ENCODE data around the gene CFAP58. TPM values are rescaled to one million over a fixed set of nuclear protein-coding genes. Genes with fewer than 3 reads are reported as not detected.

The CFAP58 gene
- total and polyA plus RNA-seq, 2 of the 13 experiments (the other 11 are each of a cell fraction or from before 2014, with no cell fraction given): 0.03 TPM; not detected in 1

GRCh38 chr10:104472505-104472904, 118.9 kb downstream of the CFAP58 start:
- no peaks in the 10 kb centered on the region for H4K20me1 ChIP-seq (ENCODE audit: insufficient read depth, low read length)
- H3K4me2 ChIP-seq (ENCODE audit: low read depth, low read length): no peak overlapping the region
- FAIRE-seq (no peak), DNase-seq (ENCODE audit: low spot score) (no peak), ATAC-seq (no peak)
- WGBS (ENCODE audit: low lambda C conversion rate): 67% methylated on average over 1 of the region's 1 CpG
- CTCF ChIA-PET (ENCODE audit: low intra/inter-chr PET ratio, low total read pairs): no interaction called here
- H3K4me3 ChIP-seq (replicated peaks in 1 of 3; ENCODE audit: insufficient read depth in 1 of 3, low read depth in 2 of 3, low read length in 3 of 3): no peak overlapping the region
- POLR2A ChIA-PET: no interaction called here
- TF ChIP-seq PTBP1 (IDR thresholded peaks at IDR 0.05; ENCODE audit: low read depth, low read length, poor library complexity, severe bottlenecking): no peak
- TF ChIP-seq GATA4 (IDR thresholded peaks at IDR 0.05; ENCODE audit: borderline replicate concordance, low read depth): no peak
- TF ChIP-seq ATF7 (IDR thresholded peaks at IDR 0.05): no peak
- no peak for TF ChIP-seq ATF7 (CRISPR knock-in tag; IDR thresholded peaks at IDR 0.05)
- no peak for TF ChIP-seq ZNF510 (CRISPR knock-in tag; IDR thresholded peaks at IDR 0.05; ENCODE audit: low read depth)
- TF ChIP-seq CTCF (CRISPR knock-in tag; IDR thresholded peaks at IDR 0.05): no peak
- TF ChIP-seq ONECUT2 (CRISPR knock-in tag; IDR thresholded peaks at IDR 0.05): no peak
- no peak for TF ChIP-seq ZNF343 (CRISPR knock-in tag; IDR thresholded peaks at IDR 0.05)
- no peak for TF ChIP-seq ZBTB1 (CRISPR knock-in tag; IDR thresholded peaks at IDR 0.05; ENCODE audit: borderline replicate concordance)
- no peaks in the 10 kb centered on the region for H3K4me1 ChIP-seq (ENCODE audit: insufficient read depth, low read length)
- no peak overlapping the region for H3K27ac ChIP-seq (ENCODE audit: extremely low read length, insufficient read depth, low read length)
- H3K27me3 ChIP-seq (ENCODE audit: control insufficient read depth in 1 of 2, insufficient read depth in 2 of 2, low read length in 2 of 2): no peaks in the 10 kb centered on the region; a peak in 2 of 5 replicates
- in situ Hi-C loops (cut with HindIII; ENCODE audit: extremely low pct_ligation_motif_present, low pct_unique_long_range_greater_than_20kb): no loop called here
- no peaks in the 10 kb centered on the region for H3K9me3 ChIP-seq (ENCODE audit: low read length)
- H3K9ac ChIP-seq (ENCODE audit: insufficient read depth, low read depth, low read length): no peak overlapping the region
- no peak overlapping the region for H2AFZ ChIP-seq (ENCODE audit: low read length)
- no peaks in the 10 kb centered on the region for H3K79me2 ChIP-seq (ENCODE audit: insufficient read depth, low read length)
- BruUV-seq (replicated peaks): no TSS peak
- intact Hi-C loops (cut with micrococcal nuclease; ENCODE audit: unreplicated experiment): no loop called here
- no peaks in the 10 kb centered on the region for H3K36me3 ChIP-seq (replicated peaks in 1 of 2; ENCODE audit: control insufficient read depth in 1 of 2, insufficient read depth in 2 of 2, low read length in 2 of 2)
